ENCODE results near the gene PORCN. TPM values are rescaled to one million over a fixed set of nuclear protein-coding genes. Genes with fewer than 3 reads are reported as not detected.
A peak's percentile ranks its signal among the peaks of the same experiment; 100 is the strongest.

PORCN gene
- total RNA-seq, 4 donors from 2014 or later: 3.7 to 11.4 (median 5.2) TPM

DNA sequence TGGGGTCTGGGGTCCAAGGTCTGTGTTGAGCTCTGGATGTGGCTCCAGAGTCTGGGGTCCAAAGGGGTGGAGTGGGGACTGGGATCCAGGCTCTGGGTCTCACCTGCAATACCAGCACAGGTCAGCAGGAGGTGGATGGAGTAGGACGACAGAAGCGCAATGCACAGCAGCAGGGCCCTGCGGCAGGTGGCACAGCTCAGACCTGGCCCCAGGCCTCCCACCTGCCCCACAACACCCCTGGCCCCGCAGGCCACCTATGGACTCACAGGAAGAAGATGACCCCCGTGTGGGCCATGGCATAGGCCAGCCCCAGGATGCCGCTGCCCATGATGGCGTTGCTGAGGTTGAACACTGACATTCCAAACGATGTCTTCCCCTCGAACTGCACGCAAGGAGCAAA is 42.1 kb upstream of the PORCN start:
- Histone ChIP-seq H3K36me3 (no peaks in the 10 kb centered on the region), H3K9me3 (no peaks in the 10 kb centered on the region), H3K4me3 (no peak overlapping the region), H3K27ac (no peak overlapping the region), H3K27me3 (no peaks in the 10 kb centered on the region), H3K4me1 (no peaks in the 10 kb centered on the region)
- no peak for DNase-seq
- no peak for TF ChIP-seq CTCF (IDR thresholded peaks at IDR 0.05)
- no peak for TF ChIP-seq POLR2A (IDR thresholded peaks at IDR 0.05)

GRCh38 chrX:48467281-48467761 is 41.5 kb upstream of the PORCN start:
- DNase-seq: no peak
- TF ChIP-seq CTCF (IDR thresholded peaks at IDR 0.05) (no peak), POLR2A (IDR thresholded peaks at IDR 0.05) (no peak)
- H3K9me3 ChIP-seq: no peaks in the 10 kb centered on the region
- H3K27ac ChIP-seq: no peak overlapping the region
- no peaks in the 10 kb centered on the region for H3K27me3 ChIP-seq
- H3K4me1 ChIP-seq: no peaks in the 10 kb centered on the region
- H3K36me3 ChIP-seq: no peaks in the 10 kb centered on the region
- H3K4me3 ChIP-seq: no peak overlapping the region

GRCh38 chrX:48468247-48468671 is 40.5 kb upstream of the PORCN start:
- DNase-seq: peak in 2 of 3 donors; percentile 32 to 60
- TF ChIP-seq CTCF (IDR thresholded peaks at IDR 0.05): no peak
- no peak for TF ChIP-seq POLR2A (IDR thresholded peaks at IDR 0.05)
- Histone ChIP-seq H3K4me3 (peak overlapping the region; percentile 35 to 48 (median 42)), H3K27ac (peak overlapping the region in 2 of 4 donors; percentile 22 to 38), H3K27me3 (no peaks in the 10 kb centered on the region), H3K9me3 (no peaks in the 10 kb centered on the region), H3K4me1 (no peaks in the 10 kb centered on the region), H3K36me3 (no peaks in the 10 kb centered on the region)

DNA sequence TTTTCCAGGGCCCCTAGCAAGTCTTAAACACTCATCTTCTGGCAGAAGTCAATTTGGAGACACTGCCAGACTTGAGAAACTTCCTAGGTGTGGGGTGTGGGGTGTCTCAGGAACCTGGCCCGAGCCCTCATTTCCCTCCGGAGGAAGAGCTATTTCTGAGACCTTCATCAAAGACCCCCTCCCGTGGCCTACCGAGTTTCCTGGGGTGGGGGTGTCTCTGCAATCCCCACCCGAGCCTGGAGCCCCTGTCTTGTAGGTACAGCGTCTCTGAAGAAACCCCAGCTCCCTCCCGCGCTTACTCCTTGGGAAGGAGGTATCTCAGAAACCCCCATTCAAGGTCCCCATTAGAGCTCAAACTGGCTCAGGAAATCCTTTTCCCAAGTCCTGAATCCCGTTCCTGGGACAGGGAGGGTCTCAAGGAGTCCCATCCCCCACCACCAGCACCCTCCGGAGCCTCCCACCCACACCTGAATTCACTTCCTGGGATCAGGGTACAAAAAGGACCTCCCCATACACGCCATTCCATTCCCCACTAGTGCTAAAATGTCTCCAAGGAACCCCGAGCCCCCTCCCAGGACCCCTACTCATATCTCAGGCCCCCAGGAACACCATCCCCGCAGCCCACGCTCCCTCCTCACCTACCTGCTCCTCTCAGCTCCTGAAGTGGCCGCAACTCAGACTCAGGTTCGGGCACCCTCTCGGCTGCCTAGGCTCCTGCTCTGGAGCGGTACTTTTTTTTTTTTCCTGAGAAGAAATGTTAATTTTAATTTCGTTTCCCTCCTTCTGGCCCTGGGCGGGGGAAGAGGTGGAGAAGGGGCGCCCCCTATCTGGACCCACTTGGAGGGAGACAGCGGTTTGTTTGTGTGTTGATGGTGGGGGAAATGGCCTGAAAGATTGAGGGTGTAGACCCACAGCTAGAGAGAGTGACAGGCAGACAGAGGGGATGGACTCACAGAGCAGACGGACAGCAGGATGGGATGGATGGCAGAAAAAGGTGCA is 39.8 kb upstream of the PORCN start:
- Histone ChIP-seq H3K4me1 (no peaks in the 10 kb centered on the region), H3K27ac (peak overlapping the region in 2 of 4 donors; percentile 22 to 38), H3K36me3 (no peaks in the 10 kb centered on the region), H3K9me3 (no peaks in the 10 kb centered on the region), H3K4me3 (peak overlapping the region; percentile 35 to 48 (median 42)), H3K27me3 (no peaks in the 10 kb centered on the region)
- DNase-seq: peak in 2 of 3 donors; percentile 43 to 62
- no peak for TF ChIP-seq POLR2A (IDR thresholded peaks at IDR 0.05)
- peak in 1 of 6 experiments; percentile 17 for TF ChIP-seq CTCF (IDR thresholded peaks at IDR 0.05)

GRCh38 chrX:48470110-48470832 is 38.5 kb upstream of the PORCN start, which contains the start of gene SLC38A5:
Gene SLC38A5, minus strand, starts transcription at chrX:48470260. Its CDS starts 2,336 bp downstream, at chrX:48467924.
- Histone ChIP-seq H3K4me3 (peak within 1 kb of the TSS; percentile 35 to 48 (median 42)), H3K27me3 (no peaks in the 10 kb centered on the region), H3K27ac (peak within 1 kb of the TSS in 2 of 4 donors; percentile 22 to 38), H3K9me3 (no peaks in the 10 kb centered on the region), H3K36me3 (no peaks in the 10 kb centered on the region), H3K4me1 (no peaks in the 10 kb centered on the region)
- no peak for TF ChIP-seq CTCF (IDR thresholded peaks at IDR 0.05)
- TF ChIP-seq POLR2A (IDR thresholded peaks at IDR 0.05): no peak
- no peak for DNase-seq
